Activated T-helper 2 cell treated with anti-CD3 and anti-CD28 coated beads, Interferon-gamma antibody, Interleukin-2, Interleukin-4, amounts not matched to agents 10 μg/mL and 5 μg/mL and 100 μg/mL, durations not matched to agents 14 hours and 24 hours and 36 hours (primary cell): Measurements from ENCODE around the gene GP9. TPM values are rescaled to one million over a fixed set of nuclear protein-coding genes. Genes with fewer than 3 reads are reported as not detected.

ENCODE experiments used
- DNase-seq: peaks from one replicate; pipeline ENCODE4 v3.0.0; 2021; ENCODE audit warnings: low spot score
- H3K27ac Mint-ChIP-seq: one replicate; pipeline ENCODE4 v1.8.0; 2021; ENCODE audit warnings: mixed read lengths
- H3K27me3 Mint-ChIP-seq: one replicate; pipeline ENCODE4 v1.8.0; 2021; ENCODE audit warnings: low read depth, mixed read lengths
- H3K36me3 Mint-ChIP-seq: one replicate; pipeline ENCODE4 v1.8.0; 2021; ENCODE audit warnings: low read depth, mixed read lengths
- H3K4me1 Mint-ChIP-seq: one replicate; pipeline ENCODE4 v1.8.0; 2021; ENCODE audit warnings: low read depth, mixed read lengths
- H3K4me3 Mint-ChIP-seq: one replicate; pipeline ENCODE4 v1.8.0; 2021; ENCODE audit warnings: low read depth, mild to moderate bottlenecking, moderate library complexity, mixed read lengths
- H3K9me3 Mint-ChIP-seq: one replicate; pipeline ENCODE4 v1.8.0; 2021; ENCODE audit warnings: mixed read lengths
- intact Hi-C: fragments of 100-400 bp; cut with micrococcal nuclease; formaldehyde crosslinking; loops from one replicate; pipeline ENCODE4 v1.15.1; 2023
- total RNA-seq: library from RNA; stranded (reverse); gene quantifications from 2 replicates; pipeline ENCODE4 v1.2.3, GENCODE V29; 2022

GP9 gene
- total RNA-seq, 1 donor from 2014 or later, result not detected

DNA sequence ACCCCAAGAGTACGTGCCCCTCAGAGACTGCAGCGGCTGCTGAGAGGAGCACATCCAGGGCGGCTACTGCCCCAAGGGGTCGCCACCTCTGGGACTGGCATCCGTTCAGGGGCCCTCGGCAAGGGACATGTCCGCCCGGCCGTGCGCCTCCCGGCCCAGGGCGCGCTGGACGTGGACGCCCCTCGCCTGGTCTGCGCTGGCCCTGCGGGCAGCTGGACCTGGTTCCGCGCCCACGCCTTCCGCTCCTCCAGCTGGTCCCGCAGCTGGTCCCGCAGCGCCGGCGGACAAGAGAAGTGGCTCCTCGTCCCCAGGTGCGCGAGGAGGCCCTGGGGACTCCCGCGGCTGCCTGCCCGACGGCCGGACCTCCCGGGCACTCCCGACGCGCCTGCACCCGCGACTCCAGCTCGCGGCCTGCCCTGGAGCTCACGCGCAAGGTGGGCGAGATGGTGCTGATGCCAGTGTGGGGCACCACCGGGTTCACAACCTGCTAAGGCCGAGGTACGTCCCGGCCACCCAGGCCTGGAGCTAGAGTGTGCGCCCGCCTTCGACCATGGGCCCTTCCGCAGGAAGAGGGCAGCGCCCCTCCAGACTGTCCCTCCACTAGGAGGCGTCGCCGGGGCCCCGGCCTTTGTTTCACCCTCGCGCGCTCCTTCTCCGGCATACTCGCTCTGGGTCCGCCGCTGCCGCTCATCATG is 14.4 kb upstream of the GP9 start:
- Mint-ChIP-seq H3K4me1 (no peaks in the 10 kb centered on the region), H3K36me3 (peaks cover 9% of the 10 kb centered on the region), H3K9me3 (peaks cover 10% of the 10 kb centered on the region), H3K4me3 (no peak overlapping the region), H3K27ac (no peak overlapping the region), H3K27me3 (peaks cover 39% of the 10 kb centered on the region)
- no peak for DNase-seq
- intact Hi-C loops, result no loop called here

DNA sequence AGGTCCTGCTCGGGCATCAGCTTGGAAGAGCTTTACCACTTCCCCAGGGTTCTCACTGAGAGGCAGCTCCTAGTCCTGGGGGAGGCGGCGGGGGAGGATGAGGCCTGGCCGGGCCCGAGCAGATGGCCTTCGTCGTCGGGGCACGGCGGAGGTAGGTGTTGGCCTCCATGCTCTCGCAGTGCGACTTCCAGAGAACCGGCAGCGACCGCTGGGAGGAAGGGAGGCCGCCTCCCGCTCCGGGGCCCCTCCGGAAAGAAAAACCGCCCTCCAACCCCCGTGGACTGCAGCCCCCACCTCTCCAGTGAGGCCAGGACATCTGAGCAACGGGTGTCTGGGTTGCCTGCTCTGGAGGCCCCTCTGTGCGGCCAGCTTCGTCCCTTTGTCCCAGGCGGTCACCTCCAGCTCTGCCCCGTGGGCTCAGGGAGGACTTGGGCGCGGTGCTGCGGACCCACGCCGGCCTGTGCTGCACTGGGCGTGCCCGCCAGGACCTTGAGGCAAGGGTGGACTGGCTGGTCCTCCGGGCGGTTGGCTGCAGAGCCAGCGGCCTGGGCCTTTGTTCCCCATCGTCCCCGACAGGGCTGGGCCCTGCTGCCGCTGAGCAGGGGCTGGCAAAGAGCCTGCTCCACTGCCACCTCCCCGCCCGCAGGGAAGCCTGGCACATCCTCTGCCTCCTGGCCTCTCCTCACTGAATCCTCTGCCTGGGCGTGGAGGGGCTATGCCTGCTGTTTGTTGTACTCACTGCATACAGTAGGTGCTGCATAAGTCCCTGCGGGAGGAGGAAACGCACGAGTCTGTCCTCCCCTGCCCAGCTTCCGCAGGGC is 13.6 kb upstream of the GP9 start:
- no peaks in the 10 kb centered on the region for H3K4me1 Mint-ChIP-seq
- H3K9me3 Mint-ChIP-seq, result peaks cover 10% of the 10 kb centered on the region
- H3K4me3 Mint-ChIP-seq, result no peak overlapping the region
- intact Hi-C loops, result no loop called here
- peaks cover 9% of the 10 kb centered on the region for H3K36me3 Mint-ChIP-seq
- DNase-seq, result no peak
- peaks cover 33% of the 10 kb centered on the region for H3K27me3 Mint-ChIP-seq
- no peak overlapping the region for H3K27ac Mint-ChIP-seq

DNA sequence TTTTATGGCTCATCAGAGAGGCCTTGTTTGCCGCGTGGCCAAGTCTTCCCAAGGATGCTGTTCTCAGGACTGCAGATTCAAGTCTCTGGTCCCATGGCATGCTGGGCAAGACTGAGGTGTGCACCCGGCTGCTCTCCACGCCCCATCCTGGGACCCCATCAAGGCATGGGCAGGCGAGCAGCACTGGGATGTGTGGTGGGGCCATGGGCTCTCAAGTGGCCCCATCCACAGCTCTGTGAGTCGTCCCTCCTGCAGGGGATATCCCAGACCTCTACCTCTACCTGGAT is 13.1 kb upstream of the GP9 start:
- Mint-ChIP-seq H3K27ac (no peak overlapping the region), H3K27me3 (peaks cover 27% of the 10 kb centered on the region), H3K4me1 (no peaks in the 10 kb centered on the region), H3K4me3 (no peak overlapping the region), H3K9me3 (peaks cover 10% of the 10 kb centered on the region), H3K36me3 (peaks cover 9% of the 10 kb centered on the region)
- no peak for DNase-seq
- intact Hi-C loops, result no loop called here

DNA sequence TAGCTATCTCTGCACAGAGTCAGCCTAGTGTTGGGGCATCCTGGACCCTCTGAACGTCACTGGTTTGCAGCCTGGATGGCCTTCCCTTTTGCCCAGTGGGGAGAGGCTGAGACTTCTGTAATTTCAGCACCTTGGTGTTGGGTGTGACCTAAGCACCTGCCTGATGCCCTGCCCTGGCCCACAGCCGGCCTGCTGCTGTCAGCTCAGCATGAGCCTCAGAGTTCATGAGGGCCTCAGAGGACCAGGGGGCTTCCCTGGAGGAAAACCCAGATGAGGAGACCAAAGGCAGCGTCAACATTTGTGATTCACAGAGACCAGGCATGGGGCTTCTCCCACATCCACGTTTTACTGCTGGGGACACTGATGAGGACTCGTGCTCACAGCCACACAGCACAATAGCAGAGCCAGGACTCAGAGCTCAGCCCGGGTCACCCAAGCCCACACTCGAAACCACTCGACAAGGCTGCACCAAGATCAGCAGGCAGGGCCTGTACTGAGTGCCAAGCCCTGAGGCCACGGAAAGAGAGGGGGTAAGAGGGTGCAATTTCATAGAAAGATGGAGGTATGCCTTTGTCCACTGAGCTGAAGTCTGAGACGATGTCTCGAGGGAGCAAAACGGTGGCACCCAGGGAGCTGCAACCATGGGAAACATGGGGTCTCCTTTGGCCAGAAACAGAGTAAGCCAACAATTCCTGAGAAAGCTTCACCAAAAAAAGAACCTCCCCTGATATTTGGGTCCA is 9.9 kb upstream of the GP9 start:
- no peak for DNase-seq
- H3K27ac Mint-ChIP-seq, result no peak overlapping the region
- H3K36me3 Mint-ChIP-seq, result peaks cover 5% of the 10 kb centered on the region
- peaks cover 5% of the 10 kb centered on the region for H3K9me3 Mint-ChIP-seq
- intact Hi-C loops, result loop anchor here (5.0 kb wide), 1 partner anchor 67 kb away; no protein-coding TSS in a partner anchor
- peaks cover 6% of the 10 kb centered on the region for H3K4me1 Mint-ChIP-seq
- H3K4me3 Mint-ChIP-seq, result no peak overlapping the region
- peaks cover 11% of the 10 kb centered on the region for H3K27me3 Mint-ChIP-seq

DNA sequence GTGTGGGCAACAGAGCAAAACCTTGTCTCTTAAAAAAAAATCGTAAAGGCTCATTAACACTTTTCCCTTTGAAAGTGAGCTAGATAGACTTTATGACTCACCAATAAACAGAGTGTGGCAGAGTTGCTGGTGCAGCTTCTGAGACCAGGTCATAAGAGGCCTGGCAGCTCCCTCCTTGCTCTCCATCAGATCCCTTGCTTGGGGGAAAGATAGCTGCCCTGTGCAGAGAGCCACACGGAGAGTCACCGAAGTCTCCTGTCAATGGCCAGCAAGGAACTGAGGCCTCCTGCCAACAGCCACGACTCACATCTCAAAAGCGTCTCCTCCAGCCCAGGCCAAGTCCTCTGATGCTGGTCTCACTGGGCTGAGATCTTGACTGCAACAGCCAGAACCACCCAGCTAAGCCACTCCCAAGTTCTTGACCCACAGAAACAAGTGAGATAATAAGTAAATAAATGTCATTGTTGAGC is 8.7 kb upstream of the GP9 start:
- Mint-ChIP-seq H3K36me3 (peaks cover 5% of the 10 kb centered on the region), H3K4me1 (peaks cover 6% of the 10 kb centered on the region), H3K9me3 (peaks cover 5% of the 10 kb centered on the region), H3K4me3 (no peak overlapping the region), H3K27me3 (peaks cover 11% of the 10 kb centered on the region), H3K27ac (no peak overlapping the region)
- intact Hi-C loops, result loop anchor here (2.0 to 5.0 kb wide), 3 partner anchors 65 to 199 kb away; no protein-coding TSS in a partner anchor
- no peak for DNase-seq

DNA sequence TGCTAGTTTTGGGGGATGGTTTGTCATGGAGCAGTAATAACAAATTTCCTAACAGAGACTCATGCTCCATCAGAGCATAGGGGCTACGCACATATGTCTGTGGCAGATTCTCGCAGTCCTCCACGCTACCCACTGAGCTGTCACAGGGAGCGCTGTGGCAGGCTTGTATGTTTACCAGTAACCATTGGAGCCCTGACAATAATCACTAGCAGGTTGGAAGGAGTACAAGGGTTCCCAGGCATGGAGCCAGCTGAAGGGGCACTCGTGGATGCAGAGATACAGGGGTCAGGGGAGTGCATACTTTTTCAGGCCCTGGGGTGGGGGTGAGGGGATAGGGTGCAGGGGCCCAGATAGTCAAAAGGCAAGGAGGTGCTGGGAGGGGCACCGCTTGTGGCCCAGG is 7.9 kb upstream of the GP9 start:
- Mint-ChIP-seq H3K27me3 (peaks cover 11% of the 10 kb centered on the region), H3K4me1 (peaks cover 6% of the 10 kb centered on the region), H3K9me3 (peaks cover 5% of the 10 kb centered on the region), H3K4me3 (no peak overlapping the region), H3K36me3 (peaks cover 5% of the 10 kb centered on the region), H3K27ac (no peak overlapping the region)
- no peak for DNase-seq
- intact Hi-C loops, result loop anchor here (1.0 to 5.0 kb wide), 4 partner anchors 65 to 198 kb away; partner anchors contain the start of gene ISY1

DNA sequence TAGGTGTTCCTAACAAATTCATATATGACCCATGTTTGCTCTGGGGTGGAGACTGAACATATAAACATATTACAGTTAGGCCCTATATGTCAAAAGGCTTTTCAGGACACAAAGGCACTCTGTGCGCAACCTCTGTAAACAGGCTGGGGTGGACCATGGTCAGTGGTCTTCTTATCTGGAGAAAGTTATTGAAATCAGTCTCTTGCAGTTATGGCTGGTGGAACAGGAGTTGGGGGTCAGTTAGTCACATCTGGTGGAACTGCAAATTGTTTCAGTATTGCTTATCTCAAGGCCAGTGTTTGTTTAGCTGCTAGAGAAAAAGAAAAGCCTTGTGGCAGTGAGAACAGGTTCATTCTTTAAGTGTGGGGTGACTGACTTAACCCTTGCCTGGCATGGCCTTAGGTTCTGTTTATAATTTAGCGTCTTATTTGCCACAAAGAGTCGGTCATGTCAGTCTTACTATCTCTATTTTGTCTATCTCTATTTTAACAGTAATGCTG is 5.9 kb upstream of the GP9 start:
- no peak for DNase-seq
- Mint-ChIP-seq H3K27me3 (peaks cover 2% of the 10 kb centered on the region), H3K36me3 (no peaks in the 10 kb centered on the region), H3K27ac (no peak overlapping the region), H3K4me1 (peaks cover 6% of the 10 kb centered on the region), H3K9me3 (no peaks in the 10 kb centered on the region), H3K4me3 (no peak overlapping the region)
- intact Hi-C loops, result loop anchor here (5.0 kb wide), 1 partner anchor 63 kb away; no protein-coding TSS in a partner anchor

DNA sequence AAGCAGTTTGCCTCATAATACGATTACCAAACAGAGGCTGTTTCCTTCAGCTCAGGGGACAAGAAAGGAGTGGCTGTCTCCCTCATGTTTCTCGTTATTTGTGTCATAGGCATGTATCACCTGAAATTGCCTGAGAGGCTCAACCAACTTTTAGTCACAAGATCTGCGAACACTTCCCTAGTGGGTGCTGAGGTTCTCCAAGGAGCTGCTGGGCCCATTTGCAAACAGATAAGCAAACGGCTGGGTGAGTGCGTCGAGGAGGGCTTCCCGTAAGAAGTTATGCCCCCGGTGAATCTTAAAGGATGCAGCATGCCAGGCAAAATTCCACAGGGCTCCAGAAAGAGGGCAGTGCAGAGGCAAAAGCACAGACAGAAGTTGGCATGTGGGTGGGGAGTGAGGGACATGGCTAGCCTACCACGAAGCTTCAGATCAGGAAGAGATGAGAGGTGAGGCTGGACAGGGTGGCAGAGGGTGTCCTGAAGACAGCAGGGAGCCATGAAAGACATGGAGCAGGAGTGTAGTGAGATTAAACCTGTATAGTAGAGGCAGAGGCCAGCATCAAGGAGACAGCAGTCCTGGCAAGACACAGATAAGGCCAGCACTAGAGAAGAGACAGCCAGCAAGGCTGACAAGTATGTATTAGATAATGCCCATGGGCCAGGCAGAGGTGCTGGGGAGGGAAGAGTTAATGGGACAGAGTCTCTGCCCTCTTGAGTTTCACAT is 4.0 kb upstream of the GP9 start:
- Mint-ChIP-seq H3K36me3 (no peaks in the 10 kb centered on the region), H3K27ac (no peak overlapping the region)

DNA sequence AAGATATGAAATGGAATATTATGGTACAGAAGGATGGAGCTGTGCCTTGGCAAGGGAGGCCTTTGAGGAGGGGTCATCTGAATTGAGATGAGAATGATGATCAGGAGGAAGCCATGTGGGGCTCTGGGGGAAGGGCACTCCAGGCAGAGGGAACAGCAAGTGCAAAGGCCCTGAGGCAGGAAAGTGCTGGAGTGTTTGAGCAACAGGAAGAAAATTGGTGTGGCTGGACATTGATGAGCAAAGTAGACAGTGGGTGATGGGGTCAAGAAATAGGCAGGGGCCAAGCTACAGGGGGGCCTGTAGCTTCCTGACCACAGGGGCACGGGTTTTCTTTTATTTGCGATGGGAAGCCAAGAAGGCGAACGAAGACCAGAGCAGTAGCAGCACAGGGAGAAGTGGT is 3.3 kb upstream of the GP9 start:
- peaks cover 6% of the 10 kb centered on the region for H3K4me1 Mint-ChIP-seq
- DNase-seq, result no peak
- intact Hi-C loops, result no loop called here
- no peaks in the 10 kb centered on the region for H3K9me3 Mint-ChIP-seq
- H3K27me3 Mint-ChIP-seq, result peaks cover 2% of the 10 kb centered on the region
- no peak overlapping the region for H3K27ac Mint-ChIP-seq
- no peak overlapping the region for H3K4me3 Mint-ChIP-seq
- H3K36me3 Mint-ChIP-seq, result no peaks in the 10 kb centered on the region

More for the DNA sequence above, 4.0 kb upstream of the GP9 start:
- Mint-ChIP-seq H3K4me1 (peaks cover 6% of the 10 kb centered on the region), H3K9me3 (no peaks in the 10 kb centered on the region), H3K4me3 (no peak overlapping the region), H3K27me3 (peaks cover 2% of the 10 kb centered on the region)
- intact Hi-C loops, result no loop called here
- DNase-seq, result no peak

DNA sequence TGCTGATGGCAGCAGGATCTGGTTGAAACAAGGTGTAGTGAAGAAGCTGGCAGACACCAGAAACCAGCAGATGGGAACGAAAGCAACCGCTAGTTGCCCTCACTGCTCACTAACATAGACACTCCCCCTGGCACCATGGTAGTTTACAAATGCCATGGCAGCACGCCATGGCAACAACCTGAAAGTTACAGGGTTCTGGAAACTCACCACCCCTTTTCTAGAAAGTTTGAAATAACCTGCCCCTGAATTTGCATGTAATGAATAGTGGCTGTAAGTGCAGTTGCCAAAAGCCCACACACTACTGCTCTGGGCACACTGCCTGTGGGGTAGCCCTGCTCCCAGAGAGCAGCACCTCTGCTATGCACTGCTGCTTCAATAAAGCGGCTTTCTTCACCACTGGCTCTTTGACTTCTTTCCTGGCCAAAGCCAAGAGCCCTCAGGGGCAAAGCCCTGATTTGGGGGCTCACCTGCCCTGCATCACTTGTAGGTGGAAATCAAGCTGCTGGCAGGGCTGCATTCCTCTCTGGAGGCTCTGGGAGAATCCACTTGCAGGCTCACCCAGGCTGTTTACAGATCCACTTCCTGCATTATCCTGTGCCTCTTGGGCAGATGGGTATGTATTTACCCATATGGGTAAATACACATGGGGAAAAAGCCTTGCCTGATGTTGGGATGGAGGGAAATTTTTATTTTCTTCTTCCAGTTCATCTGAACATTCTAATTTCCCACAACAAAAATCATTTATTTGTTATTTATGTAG is 2.0 kb upstream of the GP9 start:
- DNase-seq, result no peak
- Mint-ChIP-seq H3K27me3 (peaks cover 2% of the 10 kb centered on the region), H3K4me1 (peaks cover 2% of the 10 kb centered on the region), H3K9me3 (no peaks in the 10 kb centered on the region), H3K4me3 (no peak overlapping the region), H3K36me3 (no peaks in the 10 kb centered on the region), H3K27ac (no peak overlapping the region)
- intact Hi-C loops, result no loop called here

DNA sequence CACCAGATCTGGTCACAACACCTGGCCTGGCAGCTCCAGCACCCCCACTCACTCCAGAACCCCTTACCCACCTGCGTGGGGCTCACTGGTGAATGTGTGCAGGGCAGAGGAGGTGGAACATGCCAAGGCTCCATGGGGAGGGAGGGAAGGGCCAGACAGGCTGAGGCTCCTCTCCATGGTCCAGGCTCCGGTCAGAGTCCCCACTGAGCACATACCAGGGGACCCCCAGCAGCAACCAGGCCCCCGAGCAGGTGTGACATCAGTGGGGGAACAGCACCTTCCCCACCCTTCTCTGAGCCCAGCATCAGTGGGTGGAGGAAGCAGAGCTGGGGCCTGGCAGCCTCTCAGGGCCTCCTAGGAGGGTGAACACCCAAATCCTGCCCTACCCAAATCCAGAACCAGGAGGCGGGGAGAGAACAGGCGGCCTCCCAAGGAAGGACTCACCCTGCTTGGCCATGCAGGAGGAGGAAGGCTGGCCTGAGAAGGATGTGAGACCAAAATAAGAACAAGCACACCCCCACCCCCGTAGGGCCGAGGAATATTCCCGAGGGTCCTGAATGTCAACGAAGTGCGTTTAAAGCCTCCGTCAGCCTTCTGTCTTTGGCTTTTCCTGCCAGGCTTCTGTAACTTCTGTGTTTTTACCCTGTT is 1.1 kb upstream of the GP9 start:
- H3K36me3 Mint-ChIP-seq, result no peaks in the 10 kb centered on the region
- H3K27ac Mint-ChIP-seq, result no peak overlapping the region
- DNase-seq, result no peak
- no peaks in the 10 kb centered on the region for H3K4me1 Mint-ChIP-seq
- no peak overlapping the region for H3K4me3 Mint-ChIP-seq
- intact Hi-C loops, result no loop called here
- no peaks in the 10 kb centered on the region for H3K9me3 Mint-ChIP-seq
- peaks cover 2% of the 10 kb centered on the region for H3K27me3 Mint-ChIP-seq
